Mesenchymal stem cell (in vitro differentiated cells and primary cell): ENCODE results near the gene ZNF26.

ENCODE experiments used
- DNase-seq: peaks from one replicate; pipeline ENCODE4 v3.0.0-alpha.2; 2013
- H2AFZ ChIP-seq: one replicate; pipeline ENCODE4 v1.6.1; 2013; ENCODE audit warnings: low read depth, mild to moderate bottlenecking, control low read depth, inconsistent platforms, low read length, moderate library complexity
- H2AK5ac ChIP-seq: 2 replicates; pipeline ENCODE4 v1.6.1; 2013; ENCODE audit warnings: low read length, moderate library complexity, mild to moderate bottlenecking, inconsistent platforms; ENCODE audit not compliant: severe bottlenecking
- H2BK120ac ChIP-seq: one replicate; pipeline ENCODE4 v1.6.1; 2013; ENCODE audit warnings: low read depth, mild to moderate bottlenecking, inconsistent platforms, low read length, moderate library complexity
- H2BK12ac ChIP-seq, 2 experiments: one replicate each; pipeline ENCODE4 v1.6.1; 2013; ENCODE audit warnings: inconsistent platforms in 2 of 2, low read length in 2 of 2, mild to moderate bottlenecking in 2 of 2, moderate library complexity in 2 of 2, control low read depth in 1 of 2
- H2BK15ac ChIP-seq: one replicate; pipeline ENCODE4 v1.6.1; 2013; ENCODE audit warnings: mild to moderate bottlenecking, low read depth, inconsistent platforms; ENCODE audit not compliant: poor library complexity, severe bottlenecking
- H2BK5ac ChIP-seq: 2 replicates; pipeline ENCODE4 v1.6.1; 2013; ENCODE audit warnings: low read depth, mild to moderate bottlenecking, low read length, control low read depth, inconsistent platforms; ENCODE audit not compliant: poor library complexity, severe bottlenecking
- H3K14ac ChIP-seq, 2 experiments: one replicate each; pipeline ENCODE4 v1.6.1; 2013; ENCODE audit warnings: inconsistent platforms in 2 of 2, low read length in 2 of 2, control low read depth in 1 of 2, mild to moderate bottlenecking in 1 of 2, moderate library complexity in 1 of 2
- H3K18ac ChIP-seq, 2 experiments: one replicate each; pipeline ENCODE4 v1.6.1; 2013; ENCODE audit warnings: inconsistent platforms in 2 of 2, low read length in 2 of 2, control low read depth in 1 of 2, low read depth in 1 of 2, mild to moderate bottlenecking in 1 of 2
- H3K23ac ChIP-seq, 2 experiments: one replicate each; pipeline ENCODE4 v1.6.1; 2013; ENCODE audit warnings: inconsistent platforms in 2 of 2, low read length in 2 of 2, mild to moderate bottlenecking in 2 of 2, moderate library complexity in 2 of 2, control low read depth in 1 of 2
- H3K27ac ChIP-seq: 2 replicates; pipeline ENCODE4 v1.5.1; 2013; ENCODE audit warnings: mild to moderate bottlenecking, moderate library complexity, low read length, control low read depth, inconsistent platforms; ENCODE audit not compliant: poor library complexity, severe bottlenecking
- H3K27me3 ChIP-seq, 2 experiments: 2 replicates each; pipeline versions ENCODE4 v1.6.1 to v1.7.0; 2013; ENCODE audit warnings: low read length in 2 of 2, mild to moderate bottlenecking in 2 of 2, moderate library complexity in 2 of 2, control low read depth in 1 of 2, inconsistent platforms in 1 of 2; ENCODE audit not compliant: control insufficient read depth in 1 of 2, insufficient read depth in 1 of 2
- H3K36me3 ChIP-seq, 2 experiments: 2 replicates each; pipeline versions ENCODE4 v1.6.1 to v1.7.0; 2013; ENCODE audit warnings: low read length in 2 of 2, control low read depth in 1 of 2, inconsistent platforms in 1 of 2, low read depth in 1 of 2, mild to moderate bottlenecking in 1 of 2; ENCODE audit not compliant: insufficient read depth in 2 of 2, control insufficient read depth in 1 of 2
- H3K4ac ChIP-seq, 2 experiments: one replicate each; pipeline ENCODE4 v1.6.1; 2013; ENCODE audit warnings: inconsistent platforms in 2 of 2, low read length in 2 of 2, mild to moderate bottlenecking in 2 of 2, moderate library complexity in 2 of 2, control low read depth in 1 of 2, low read depth in 1 of 2
- H3K4me1 ChIP-seq: 2 replicates; pipeline ENCODE4 v1.6.1; 2013; ENCODE audit warnings: low read depth, low read length, control low read depth; ENCODE audit not compliant: control insufficient read depth, insufficient read depth
- H3K4me2 ChIP-seq: 2 replicates; pipeline ENCODE4 v1.6.1; 2013; ENCODE audit warnings: low read length, mild to moderate bottlenecking, inconsistent platforms; ENCODE audit not compliant: poor library complexity, severe bottlenecking
- H3K4me3 ChIP-seq, 2 experiments: 2 replicates each; pipeline versions ENCODE4 v1.5.1 to v1.7.0; 2013; ENCODE audit warnings: low read length in 2 of 2, mild to moderate bottlenecking in 2 of 2, control low read depth in 1 of 2, low read depth in 1 of 2; ENCODE audit not compliant: insufficient read depth in 1 of 2
- H3K79me1 ChIP-seq: replicated peaks from 2 replicates; pipeline ENCODE4 v1.6.1; 2013; ENCODE audit warnings: mild to moderate bottlenecking, control low read depth, low read length, inconsistent platforms; ENCODE audit not compliant: poor library complexity, severe bottlenecking
- H3K9ac ChIP-seq: 2 replicates; pipeline ENCODE4 v1.7.0; 2013; ENCODE audit warnings: mild to moderate bottlenecking, low read length, moderate library complexity
- H3K9me3 ChIP-seq: 2 replicates; pipeline ENCODE4 v1.7.0; 2013; ENCODE audit warnings: mild to moderate bottlenecking, low read length; ENCODE audit not compliant: control insufficient read depth
- H4K8ac ChIP-seq: one replicate; pipeline ENCODE4 v1.6.1; 2013; ENCODE audit warnings: inconsistent platforms, mild to moderate bottlenecking, low read length, moderate library complexity
- H4K91ac ChIP-seq: one replicate; pipeline ENCODE4 v1.6.1; 2013; ENCODE audit warnings: mild to moderate bottlenecking, low read length, inconsistent platforms
- WGBS: methylation state at CpG from one replicate; pipeline ENCODE4 v1.1.7; 2013; ENCODE audit warnings: mixed read lengths; 5-methylcytosine and 5-hydroxymethylcytosine counted together

The ZNF26 gene

GRCh38 chr12:132950844-132951535 lies 35.2 kb upstream of the ZNF26 start:
- H3K36me3 ChIP-seq: peaks cover 56 to 69% of the 10 kb centered on the region in 2 experiments
- H2AFZ ChIP-seq: no peak overlapping the region
- H3K14ac ChIP-seq: no peak overlapping the region
- H3K18ac ChIP-seq: no peak overlapping the region
- no peak overlapping the region for H3K27ac ChIP-seq
- H4K91ac ChIP-seq: peak overlapping the region; percentile 5
- H3K9ac ChIP-seq: no peak overlapping the region
- 94% methylated on average over 27 of the region's 27 CpGs for WGBS
- peak overlapping the region in 1 of 2 experiments; percentile 57 for H3K4me3 ChIP-seq
- no peak overlapping the region for H2BK15ac ChIP-seq
- H4K8ac ChIP-seq: no peak overlapping the region
- no peak overlapping the region for H3K4me2 ChIP-seq
- no peak overlapping the region for H3K4ac ChIP-seq
- H3K9me3 ChIP-seq: peaks cover 78% of the 10 kb centered on the region
- H2BK5ac ChIP-seq: no peak overlapping the region
- peaks cover 4% of the 10 kb centered on the region for H3K4me1 ChIP-seq
- H2BK12ac ChIP-seq: no peak overlapping the region
- no peak overlapping the region for H2AK5ac ChIP-seq
- H3K79me1 ChIP-seq: peaks cover 48% of the 10 kb centered on the region
- H2BK120ac ChIP-seq: no peak overlapping the region
- no peaks in the 10 kb centered on the region for H3K27me3 ChIP-seq
- no peak for DNase-seq
- no peak overlapping the region for H3K23ac ChIP-seq

GRCh38 chr12:132951649-132952048 lies 34.5 kb upstream of the ZNF26 start:
- no peak overlapping the region for H2BK12ac ChIP-seq
- peaks cover 4% of the 10 kb centered on the region for H3K4me1 ChIP-seq
- no peak overlapping the region for H4K8ac ChIP-seq
- H3K27me3 ChIP-seq: no peaks in the 10 kb centered on the region
- H3K9ac ChIP-seq: no peak overlapping the region
- no peak overlapping the region for H3K4ac ChIP-seq
- no peak overlapping the region for H3K27ac ChIP-seq
- H3K79me1 ChIP-seq: peaks cover 42% of the 10 kb centered on the region
- peaks cover 51 to 63% of the 10 kb centered on the region in 2 experiments for H3K36me3 ChIP-seq
- H3K4me3 ChIP-seq: peak overlapping the region in 1 of 2 experiments; percentile 57
- H3K4me2 ChIP-seq: no peak overlapping the region
- H2AK5ac ChIP-seq: no peak overlapping the region
- H2BK15ac ChIP-seq: no peak overlapping the region
- H2BK120ac ChIP-seq: no peak overlapping the region
- no peak overlapping the region for H3K18ac ChIP-seq
- H3K23ac ChIP-seq: no peak overlapping the region
- DNase-seq: no peak
- no peak overlapping the region for H2BK5ac ChIP-seq
- no peak overlapping the region for H2AFZ ChIP-seq
- H3K14ac ChIP-seq: no peak overlapping the region
- peaks cover 72% of the 10 kb centered on the region for H3K9me3 ChIP-seq
- H4K91ac ChIP-seq: no peak overlapping the region
- WGBS: 98% methylated on average over 8 of the region's 8 CpGs

GRCh38 chr12:132952371-132953162 lies 33.6 kb upstream of the ZNF26 start:
- H3K27ac ChIP-seq: no peak overlapping the region
- H3K36me3 ChIP-seq: peaks cover 46 to 56% of the 10 kb centered on the region in 2 experiments
- no peak overlapping the region for H4K8ac ChIP-seq
- no peak overlapping the region for H2BK120ac ChIP-seq
- peaks cover 63% of the 10 kb centered on the region for H3K9me3 ChIP-seq
- H3K27me3 ChIP-seq: no peaks in the 10 kb centered on the region
- no peak overlapping the region for H4K91ac ChIP-seq
- no peak overlapping the region for H2BK5ac ChIP-seq
- peak overlapping the region in 1 of 2 experiments; percentile 57 for H3K4me3 ChIP-seq
- 97% methylated on average over 18 of the region's 18 CpGs for WGBS
- H2AFZ ChIP-seq: no peak overlapping the region
- H3K4me1 ChIP-seq: peaks cover 4% of the 10 kb centered on the region
- H2BK15ac ChIP-seq: no peak overlapping the region
- H3K79me1 ChIP-seq: peaks cover 43% of the 10 kb centered on the region
- no peak overlapping the region for H3K4ac ChIP-seq
- H2AK5ac ChIP-seq: no peak overlapping the region
- H3K18ac ChIP-seq: no peak overlapping the region
- no peak overlapping the region for H3K14ac ChIP-seq
- H3K23ac ChIP-seq: no peak overlapping the region
- H3K4me2 ChIP-seq: no peak overlapping the region
- no peak overlapping the region for H3K9ac ChIP-seq
- H2BK12ac ChIP-seq: no peak overlapping the region
- DNase-seq: no peak

GRCh38 chr12:132953163-132953425 lies 33.1 kb upstream of the ZNF26 start:
- peaks cover 58% of the 10 kb centered on the region for H3K9me3 ChIP-seq
- no peak overlapping the region for H3K14ac ChIP-seq
- no peak overlapping the region for H2AK5ac ChIP-seq
- H3K9ac ChIP-seq: no peak overlapping the region
- H3K4me1 ChIP-seq: peaks cover 4% of the 10 kb centered on the region
- no peak for DNase-seq
- no peak overlapping the region for H4K91ac ChIP-seq
- 98% methylated on average over 2 of the region's 2 CpGs for WGBS
- H3K27ac ChIP-seq: no peak overlapping the region
- H2BK120ac ChIP-seq: no peak overlapping the region
- H3K79me1 ChIP-seq: peaks cover 41% of the 10 kb centered on the region
- no peaks in the 10 kb centered on the region for H3K27me3 ChIP-seq
- H3K23ac ChIP-seq: no peak overlapping the region
- no peak overlapping the region for H2BK12ac ChIP-seq
- H3K18ac ChIP-seq: no peak overlapping the region
- H4K8ac ChIP-seq: no peak overlapping the region
- H2BK15ac ChIP-seq: no peak overlapping the region
- H3K4me2 ChIP-seq: no peak overlapping the region
- H3K4ac ChIP-seq: no peak overlapping the region
- no peak overlapping the region for H2BK5ac ChIP-seq
- no peak overlapping the region for H2AFZ ChIP-seq
- peak overlapping the region in 1 of 2 experiments; percentile 57 for H3K4me3 ChIP-seq
- H3K36me3 ChIP-seq: peaks cover 40 to 50% of the 10 kb centered on the region in 2 experiments
